ENCODE results near the gene SHD.
"Not testable (repeated sequence)": the region's sequence is repeated elsewhere in the genome, so short reads cannot be mapped to it uniquely, and the experiment has no call there.

Gene SHD

GRCh38 chr19:4328243-4328990, 49.4 kb downstream of the SHD start:
- peak; percentile 89 to 90 for ATAC-seq

DNA sequence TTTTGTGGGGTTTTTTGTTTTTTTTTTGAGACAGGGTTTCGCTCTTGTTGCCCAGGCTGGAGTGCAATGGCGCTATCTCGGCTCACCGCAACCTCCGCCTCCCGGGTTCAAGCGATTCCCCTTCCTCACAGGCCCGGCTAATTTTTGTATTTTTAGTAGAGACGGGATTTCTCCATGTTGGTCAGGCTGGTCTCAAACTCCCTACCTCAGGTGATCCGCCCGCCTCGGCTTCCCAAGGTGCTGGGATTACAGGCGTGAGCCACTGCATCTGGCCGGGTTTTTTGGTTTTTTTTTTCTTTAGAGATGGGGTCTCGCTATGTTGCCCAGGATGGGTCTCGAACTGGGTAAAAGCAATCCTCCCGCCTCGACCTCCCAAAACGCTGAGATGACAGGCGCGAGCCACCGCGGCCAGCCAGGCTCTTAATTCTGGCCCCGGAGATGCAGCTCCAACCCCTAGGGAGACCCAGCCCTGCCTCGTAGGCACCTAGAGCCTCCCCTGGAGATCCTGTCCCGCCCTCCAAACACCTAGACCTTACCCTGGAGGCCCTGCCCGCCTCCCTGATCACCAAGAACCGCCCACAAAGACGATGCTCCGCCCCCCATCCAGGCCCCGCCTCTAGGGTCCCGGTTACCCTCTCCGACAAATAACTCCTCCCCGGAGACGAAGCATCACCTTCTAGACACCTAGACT, 50.1 kb downstream of the SHD start:
- not testable (repeated sequence) for ATAC-seq

- ATAC-seq, result no peak
Observed at GRCh38 chr19:4329858-4330257, 50.8 kb downstream of the SHD start.

DNA sequence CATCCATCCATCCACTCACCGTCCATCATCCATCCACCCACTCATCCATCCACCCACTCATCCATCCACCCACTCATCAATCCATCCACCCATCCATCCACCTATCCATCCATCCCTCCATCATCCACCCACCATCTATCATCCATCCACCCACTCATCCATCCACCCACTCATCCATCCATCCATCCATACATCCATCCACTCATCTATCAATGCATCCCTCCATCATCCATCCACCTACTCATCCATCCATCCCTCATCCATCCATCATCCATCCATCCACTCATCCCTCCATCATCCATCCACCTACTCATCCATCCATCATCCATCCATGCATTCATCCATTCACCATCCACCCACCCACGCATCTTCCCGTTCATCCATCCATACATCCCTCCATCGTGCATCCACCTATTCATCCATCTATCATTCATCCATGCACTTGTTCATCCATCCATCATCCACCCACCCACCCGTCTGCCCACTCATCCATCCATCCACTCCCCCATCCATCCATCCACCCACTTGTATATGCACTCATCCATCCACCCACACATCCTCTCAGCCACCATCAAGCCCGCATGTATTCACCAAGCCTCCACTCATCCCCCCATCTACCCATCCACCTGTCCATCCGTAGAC, 56.0 kb downstream of the SHD start:
- ATAC-seq, result no peak

DNA sequence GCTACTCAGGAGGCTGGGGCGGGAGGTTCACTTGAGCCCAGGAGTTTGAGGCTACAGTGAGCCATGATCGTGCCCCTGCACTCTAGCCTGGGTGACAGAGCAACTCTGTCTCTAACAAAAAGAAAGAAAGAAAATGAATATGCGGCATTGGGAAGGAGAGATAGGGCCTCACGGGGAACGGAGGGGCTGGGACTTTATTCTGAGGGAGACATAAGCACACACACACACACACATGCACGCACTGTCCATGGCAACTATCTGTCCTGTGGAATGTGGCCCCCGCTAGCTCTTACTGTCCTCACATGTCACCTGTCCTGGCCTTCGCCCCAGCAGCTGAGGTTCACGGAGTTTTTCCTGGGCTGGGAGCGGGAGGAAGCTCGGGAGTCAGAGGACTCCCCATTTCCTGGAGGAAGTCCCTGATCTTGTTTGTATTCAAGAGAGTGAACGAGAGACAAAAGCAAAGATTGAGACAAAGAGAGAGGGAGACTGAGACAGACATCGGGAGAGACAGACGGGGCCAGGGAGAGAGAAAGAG, 58.9 kb downstream of the SHD start:
- no peak for ATAC-seq

GRCh38 chr19:4338441-4339355, 59.6 kb downstream of the SHD start, which contains the start of gene STAP2:
Gene STAP2, minus strand, starts transcription at chr19:4338827. Its CDS starts 74 bp downstream, at chr19:4338753.
- ATAC-seq, result no peak

All from activated CD4-positive, CD25-positive, alpha-beta regulatory T cell treated with anti-CD3 and anti-CD28 coated beads, Interleukin-2, amount 50 U/mL, for 24 hours (primary cell).